Osteoblast (primary cell): Measurements from ENCODE around the gene ADORA2A. TPM values are rescaled to one million over a fixed set of nuclear protein-coding genes. Genes with fewer than 3 reads are reported as not detected.

Experiments used
- total RNA-seq: library from RNA; depleted of rRNA; stranded (reverse); fragments of >200 nt; gene quantifications from 2 replicates; pipeline ENCODE4 v1.2.3, GENCODE V29; 2012

Gene ADORA2A
- total RNA-seq, 1 donor = 0.72 TPM

Other genes starting within 250 kb of the ADORA2A start
- gene SUSD2, start 246.1 kb upstream of the ADORA2A start, total RNA-seq = 0.72 and 2.4 TPM in 2 replicates
- gene GGT5, start 182.5 kb upstream of the ADORA2A start, total RNA-seq = 7.2 and 16.2 TPM in 2 replicates
- 45.7 and 46.7 TPM in 2 replicates for gene SPECC1L, start 156.8 kb upstream of the ADORA2A start, total RNA-seq
- under 0.01 TPM in 1 of 2 replicates, not detected in the other for gene UPB1, start 67.7 kb downstream of the ADORA2A start, total RNA-seq
- 146 and 155 TPM in 2 replicates for gene GUCD1, start 127.5 kb downstream of the ADORA2A start, total RNA-seq
- gene SNRPD3, start 128.4 kb downstream of the ADORA2A start, total RNA-seq = 51.9 and 57.5 TPM in 2 replicates
- 5.1 and 8.5 TPM in 2 replicates for gene LRRC75B, start 165.5 kb downstream of the ADORA2A start, total RNA-seq
- 0.36 and 0.59 TPM in 2 replicates for gene GGT1, start 175.6 kb downstream of the ADORA2A start, total RNA-seq